ENCODE results near the gene GIPC3.

Gene GIPC3

GRCh38 chr19:3633559-3633988 is 48.3 kb downstream of the GIPC3 start:
- Mint-ChIP-seq H3K4me3 (no peak overlapping the region), H3K4me1 (ENCODE audit: low read depth) (no peaks in the 10 kb centered on the region), H3K27ac (no peak overlapping the region), H3K27me3 (ENCODE audit: low read depth) (no peaks in the 10 kb centered on the region), H3K36me3 (ENCODE audit: low read depth) (no peaks in the 10 kb centered on the region), H3K9me3 (no peaks in the 10 kb centered on the region)
- no peak for DNase-seq (ENCODE audit: low spot score)

- DNase-seq (ENCODE audit: low spot score) = no peak
- Mint-ChIP-seq H3K4me1 (ENCODE audit: low read depth) (no peaks in the 10 kb centered on the region), H3K9me3 (no peaks in the 10 kb centered on the region), H3K36me3 (ENCODE audit: low read depth) (no peaks in the 10 kb centered on the region), H3K27ac (no peak overlapping the region), H3K4me3 (no peak overlapping the region), H3K27me3 (ENCODE audit: low read depth) (no peaks in the 10 kb centered on the region)
Measured at GRCh38 chr19:3634496-3635045, 49.3 kb downstream of the GIPC3 start.

- Mint-ChIP-seq H3K27ac (no peak overlapping the region), H3K27me3 (ENCODE audit: low read depth) (no peaks in the 10 kb centered on the region), H3K4me3 (no peak overlapping the region), H3K4me1 (ENCODE audit: low read depth) (no peaks in the 10 kb centered on the region), H3K36me3 (ENCODE audit: low read depth) (no peaks in the 10 kb centered on the region), H3K9me3 (no peaks in the 10 kb centered on the region)
- no peak for DNase-seq (ENCODE audit: low spot score)
Measured at GRCh38 chr19:3636506-3636905, 51.2 kb downstream of the GIPC3 start.

- Mint-ChIP-seq H3K9me3 (no peaks in the 10 kb centered on the region), H3K27ac (no peak overlapping the region), H3K36me3 (ENCODE audit: low read depth) (no peaks in the 10 kb centered on the region), H3K4me3 (no peak overlapping the region), H3K4me1 (ENCODE audit: low read depth) (no peaks in the 10 kb centered on the region), H3K27me3 (ENCODE audit: low read depth) (no peaks in the 10 kb centered on the region)
- DNase-seq (ENCODE audit: low spot score) = no peak
Measured at GRCh38 chr19:3636962-3637361, 51.7 kb downstream of the GIPC3 start.

GRCh38 chr19:3637621-3638020 is 52.3 kb downstream of the GIPC3 start:
- H3K27me3 Mint-ChIP-seq (ENCODE audit: low read depth) = no peaks in the 10 kb centered on the region
- no peaks in the 10 kb centered on the region for H3K9me3 Mint-ChIP-seq
- H3K27ac Mint-ChIP-seq = no peak overlapping the region
- no peaks in the 10 kb centered on the region for H3K36me3 Mint-ChIP-seq (ENCODE audit: low read depth)
- no peak overlapping the region for H3K4me3 Mint-ChIP-seq
- no peaks in the 10 kb centered on the region for H3K4me1 Mint-ChIP-seq (ENCODE audit: low read depth)
- DNase-seq (ENCODE audit: low spot score) = no peak

GRCh38 chr19:3638208-3639193 is 53.2 kb downstream of the GIPC3 start:
- no peaks in the 10 kb centered on the region for H3K36me3 Mint-ChIP-seq (ENCODE audit: low read depth)
- DNase-seq (ENCODE audit: low spot score) = no peak
- H3K9me3 Mint-ChIP-seq = no peaks in the 10 kb centered on the region
- H3K4me1 Mint-ChIP-seq (ENCODE audit: low read depth) = no peaks in the 10 kb centered on the region
- H3K27me3 Mint-ChIP-seq (ENCODE audit: low read depth) = no peaks in the 10 kb centered on the region
- no peak overlapping the region for H3K27ac Mint-ChIP-seq
- H3K4me3 Mint-ChIP-seq = no peak overlapping the region

GRCh38 chr19:3639479-3639878 is 54.2 kb downstream of the GIPC3 start:
- no peak overlapping the region for H3K4me3 Mint-ChIP-seq
- no peaks in the 10 kb centered on the region for H3K9me3 Mint-ChIP-seq
- no peaks in the 10 kb centered on the region for H3K4me1 Mint-ChIP-seq (ENCODE audit: low read depth)
- H3K27ac Mint-ChIP-seq = no peak overlapping the region
- no peaks in the 10 kb centered on the region for H3K36me3 Mint-ChIP-seq (ENCODE audit: low read depth)
- no peaks in the 10 kb centered on the region for H3K27me3 Mint-ChIP-seq (ENCODE audit: low read depth)
- no peak for DNase-seq (ENCODE audit: low spot score)

- H3K27me3 Mint-ChIP-seq (ENCODE audit: low read depth) = no peaks in the 10 kb centered on the region
- no peak for DNase-seq (ENCODE audit: low spot score)
- no peaks in the 10 kb centered on the region for H3K9me3 Mint-ChIP-seq
- H3K27ac Mint-ChIP-seq = no peak overlapping the region
- no peak overlapping the region for H3K4me3 Mint-ChIP-seq
- H3K36me3 Mint-ChIP-seq (ENCODE audit: low read depth) = no peaks in the 10 kb centered on the region
- no peaks in the 10 kb centered on the region for H3K4me1 Mint-ChIP-seq (ENCODE audit: low read depth)
Measured at GRCh38 chr19:3641515-3642269, 56.4 kb downstream of the GIPC3 start.

GRCh38 chr19:3642296-3642695 is 57.0 kb downstream of the GIPC3 start:
- DNase-seq (ENCODE audit: low spot score) = no peak
- H3K4me1 Mint-ChIP-seq (ENCODE audit: low read depth) = no peaks in the 10 kb centered on the region
- H3K27ac Mint-ChIP-seq = no peak overlapping the region
- no peaks in the 10 kb centered on the region for H3K27me3 Mint-ChIP-seq (ENCODE audit: low read depth)
- H3K36me3 Mint-ChIP-seq (ENCODE audit: low read depth) = no peaks in the 10 kb centered on the region
- H3K4me3 Mint-ChIP-seq = no peak overlapping the region
- H3K9me3 Mint-ChIP-seq = no peaks in the 10 kb centered on the region

All from T-helper 2 cell treated with Interferon-gamma antibody and Interleukin-4, amounts not matched to agents 5 μg/mL and 100 μg/mL, for 36 hours (primary cell).